ENCODE results near the gene DYNC1I1.

DNA sequence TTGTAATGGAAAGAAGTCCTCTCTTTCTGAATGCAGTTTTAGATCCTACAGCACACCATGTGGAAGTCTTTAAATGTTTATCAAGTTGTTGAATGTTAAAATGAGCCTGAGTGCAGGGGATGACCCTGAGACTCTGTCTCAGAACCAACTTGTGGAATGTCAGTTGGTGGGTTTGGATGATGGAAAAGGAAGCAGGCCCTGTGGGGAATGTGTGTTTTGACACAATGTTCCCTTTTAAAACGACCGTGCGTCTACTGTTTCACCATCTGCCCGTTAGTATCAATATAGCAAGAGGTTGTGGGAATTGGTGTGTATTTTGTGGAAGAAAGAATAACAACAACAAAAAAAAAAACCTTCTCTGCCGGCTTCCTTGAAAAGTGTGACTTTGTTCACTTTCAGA, 8.3 kb downstream of the DYNC1I1 start:
- TF ChIP-seq, protein P1, sequence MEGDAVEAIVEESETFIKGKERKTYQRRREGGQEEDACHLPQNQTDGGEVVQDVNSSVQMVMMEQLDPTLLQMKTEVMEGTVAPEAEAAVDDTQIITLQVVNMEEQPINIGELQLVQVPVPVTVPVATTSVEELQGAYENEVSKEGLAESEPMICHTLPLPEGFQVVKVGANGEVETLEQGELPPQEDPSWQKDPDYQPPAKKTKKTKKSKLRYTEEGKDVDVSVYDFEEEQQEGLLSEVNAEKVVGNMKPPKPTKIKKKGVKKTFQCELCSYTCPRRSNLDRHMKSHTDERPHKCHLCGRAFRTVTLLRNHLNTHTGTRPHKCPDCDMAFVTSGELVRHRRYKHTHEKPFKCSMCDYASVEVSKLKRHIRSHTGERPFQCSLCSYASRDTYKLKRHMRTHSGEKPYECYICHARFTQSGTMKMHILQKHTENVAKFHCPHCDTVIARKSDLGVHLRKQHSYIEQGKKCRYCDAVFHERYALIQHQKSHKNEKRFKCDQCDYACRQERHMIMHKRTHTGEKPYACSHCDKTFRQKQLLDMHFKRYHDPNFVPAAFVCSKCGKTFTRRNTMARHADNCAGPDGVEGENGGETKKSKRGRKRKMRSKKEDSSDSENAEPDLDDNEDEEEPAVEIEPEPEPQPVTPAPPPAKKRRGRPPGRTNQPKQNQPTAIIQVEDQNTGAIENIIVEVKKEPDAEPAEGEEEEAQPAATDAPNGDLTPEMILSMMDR (IDR thresholded peaks at IDR 0.05) = no peak
- TF ChIP-seq EP300 (IDR thresholded peaks at IDR 0.05) (no peak), POLR2AphosphoS5 (IDR thresholded peaks at IDR 0.05) (no peak)

Data from suprapubic skin (tissue), 4 donors.